MG63 (cell line): Measurements from ENCODE around the gene TBC1D8. TPM values are rescaled to one million over a fixed set of nuclear protein-coding genes. Genes with fewer than 3 reads are reported as not detected.

Source experiments
- DNase-seq: peaks from one replicate; pipeline ENCODE4 v3.0.0-alpha.2; 2020
- H3K27me3 ChIP-seq: fragments of 250-450 bp; sonication (Bioruptor Pico); 2 replicates; pipeline ENCODE4 v1.5.1; 2020; ENCODE audit warnings: mild to moderate bottlenecking, moderate library complexity
- H3K36me3 ChIP-seq: fragments of 250-450 bp; sonication (Bioruptor Pico); 2 replicates; pipeline ENCODE4 v1.5.1; 2020; ENCODE audit warnings: mild to moderate bottlenecking, moderate library complexity
- H3K4me3 ChIP-seq: fragments of 250-450 bp; sonication (Bioruptor Pico); 2 replicates; pipeline ENCODE4 v1.5.1; 2020; ENCODE audit warnings: mild to moderate bottlenecking, moderate library complexity
- H3K9me3 ChIP-seq: fragments of 250-450 bp; sonication (Bioruptor Pico); 2 replicates; pipeline ENCODE4 v1.5.1; 2020; ENCODE audit warnings: mild to moderate bottlenecking, moderate library complexity
- total RNA-seq: library from RNA; depleted of rRNA; stranded (reverse); fragments of >200 nt; shearing (Covaris generic); gene quantifications from 2 replicates; pipeline ENCODE4 v1.2.3, GENCODE V29; 2014; ENCODE audit warnings: low replicate concordance

TBC1D8 gene
- total RNA-seq, 1 experiment from 2014 or later, result 15.5 TPM

GRCh38 chr2:101149241-101150192, 1.7 kb downstream of the TBC1D8 start:
- no peaks in the 10 kb centered on the region for H3K27me3 ChIP-seq
- H3K4me3 ChIP-seq, result peak overlapping the region; percentile 81
- H3K9me3 ChIP-seq, result no peaks in the 10 kb centered on the region
- DNase-seq, result peak; percentile 50
- H3K36me3 ChIP-seq, result peaks cover 7% of the 10 kb centered on the region

- peaks cover 7% of the 10 kb centered on the region for H3K36me3 ChIP-seq
- no peak for DNase-seq
- no peaks in the 10 kb centered on the region for H3K27me3 ChIP-seq
- H3K9me3 ChIP-seq, result no peaks in the 10 kb centered on the region
- H3K4me3 ChIP-seq, result peak overlapping the region; percentile 81
These were observed 2.4 kb downstream of the TBC1D8 start for GRCh38 chr2:101148777-101149176.

GRCh38 chr2:101147971-101148370, 3.2 kb downstream of the TBC1D8 start:
- Histone ChIP-seq H3K27me3 (no peaks in the 10 kb centered on the region), H3K4me3 (no peak overlapping the region), H3K9me3 (no peaks in the 10 kb centered on the region), H3K36me3 (peaks cover 7% of the 10 kb centered on the region)
- DNase-seq, result no peak

- Histone ChIP-seq H3K27me3 (no peaks in the 10 kb centered on the region), H3K36me3 (peaks cover 7% of the 10 kb centered on the region)
These were observed 4.1 kb downstream of the TBC1D8 start for GRCh38 chr2:101147062-101147461.

GRCh38 chr2:101146535-101146934, 4.6 kb downstream of the TBC1D8 start:
- H3K36me3 ChIP-seq, result peaks cover 7% of the 10 kb centered on the region
- H3K4me3 ChIP-seq, result no peak overlapping the region
- DNase-seq, result no peak
- H3K27me3 ChIP-seq, result no peaks in the 10 kb centered on the region
- no peaks in the 10 kb centered on the region for H3K9me3 ChIP-seq

More at GRCh38 chr2:101147062-101147461, 4.1 kb downstream of the TBC1D8 start:
- Histone ChIP-seq H3K4me3 (no peak overlapping the region), H3K9me3 (no peaks in the 10 kb centered on the region)
- DNase-seq, result no peak

- H3K36me3 ChIP-seq, result peaks cover 7% of the 10 kb centered on the region
- H3K27me3 ChIP-seq, result no peaks in the 10 kb centered on the region
- no peak overlapping the region for H3K4me3 ChIP-seq
- peak; percentile 72 for DNase-seq
- no peaks in the 10 kb centered on the region for H3K9me3 ChIP-seq
These were observed 5.8 kb downstream of the TBC1D8 start for GRCh38 chr2:101145406-101145805.

- H3K9me3 ChIP-seq, result no peaks in the 10 kb centered on the region; the same call in 1 of the 2 replicates
- no peaks in the 10 kb centered on the region for H3K27me3 ChIP-seq
These were observed 9.0 kb downstream of the TBC1D8 start for GRCh38 chr2:101142163-101142562.

GRCh38 chr2:101140978-101141655, 10.1 kb downstream of the TBC1D8 start:
- no peaks in the 10 kb centered on the region for H3K27me3 ChIP-seq
- no peaks in the 10 kb centered on the region; the same call in 1 of the 2 replicates for H3K9me3 ChIP-seq
- H3K4me3 ChIP-seq, result no peak overlapping the region
- no peak for DNase-seq
- H3K36me3 ChIP-seq, result no peaks in the 10 kb centered on the region; the same call in 1 of the 2 replicates

More at GRCh38 chr2:101142163-101142562, 9.0 kb downstream of the TBC1D8 start:
- DNase-seq, result no peak
- H3K4me3 ChIP-seq, result no peak overlapping the region
- peaks cover 4% of the 10 kb centered on the region for H3K36me3 ChIP-seq

GRCh38 chr2:101140237-101140636, 10.9 kb downstream of the TBC1D8 start:
- Histone ChIP-seq H3K27me3 (no peaks in the 10 kb centered on the region), H3K36me3 (peaks cover 3% of the 10 kb centered on the region; the same call in 1 of the 2 replicates), H3K4me3 (no peak overlapping the region), H3K9me3 (no peaks in the 10 kb centered on the region; the same call in 1 of the 2 replicates)
- DNase-seq, result no peak

GRCh38 chr2:101139495-101139894, 11.7 kb downstream of the TBC1D8 start:
- no peaks in the 10 kb centered on the region; the same call in 1 of the 2 replicates for H3K9me3 ChIP-seq
- H3K27me3 ChIP-seq, result no peaks in the 10 kb centered on the region
- H3K4me3 ChIP-seq, result no peak overlapping the region
- peaks cover 3% of the 10 kb centered on the region; the same call in 1 of the 2 replicates for H3K36me3 ChIP-seq
- DNase-seq, result no peak

GRCh38 chr2:101135412-101136296, 15.5 kb downstream of the TBC1D8 start:
- Histone ChIP-seq H3K36me3 (peaks cover 3% of the 10 kb centered on the region; the same call in 1 of the 2 replicates), H3K9me3 (no peaks in the 10 kb centered on the region; the same call in 1 of the 2 replicates), H3K4me3 (no peak overlapping the region), H3K27me3 (no peaks in the 10 kb centered on the region)
- no peak for DNase-seq

GRCh38 chr2:101133492-101134100, 17.6 kb downstream of the TBC1D8 start:
- Histone ChIP-seq H3K4me3 (no peak overlapping the region), H3K27me3 (no peaks in the 10 kb centered on the region), H3K9me3 (no peaks in the 10 kb centered on the region), H3K36me3 (peaks cover 3% of the 10 kb centered on the region; the same call in 1 of the 2 replicates)
- DNase-seq, result no peak

GRCh38 chr2:101132202-101132601, 19.0 kb downstream of the TBC1D8 start:
- H3K4me3 ChIP-seq, result no peak overlapping the region
- H3K36me3 ChIP-seq, result peaks cover 3% of the 10 kb centered on the region; the same call in 1 of the 2 replicates
- no peaks in the 10 kb centered on the region for H3K9me3 ChIP-seq
- DNase-seq, result no peak
- H3K27me3 ChIP-seq, result no peaks in the 10 kb centered on the region

- no peaks in the 10 kb centered on the region; the same call in none of the 2 replicates for H3K36me3 ChIP-seq
- H3K4me3 ChIP-seq, result no peak overlapping the region
- no peaks in the 10 kb centered on the region for H3K27me3 ChIP-seq
- H3K9me3 ChIP-seq, result no peaks in the 10 kb centered on the region
- no peak for DNase-seq
These were observed 21.1 kb downstream of the TBC1D8 start for GRCh38 chr2:101130081-101130480.

GRCh38 chr2:101127319-101128056, 23.7 kb downstream of the TBC1D8 start:
- no peaks in the 10 kb centered on the region for H3K9me3 ChIP-seq
- H3K27me3 ChIP-seq, result no peaks in the 10 kb centered on the region
- H3K36me3 ChIP-seq, result no peaks in the 10 kb centered on the region; the same call in none of the 2 replicates
- H3K4me3 ChIP-seq, result no peak overlapping the region
- DNase-seq, result no peak
